Measurements from ENCODE around the gene BLM.

The BLM gene

DNA sequence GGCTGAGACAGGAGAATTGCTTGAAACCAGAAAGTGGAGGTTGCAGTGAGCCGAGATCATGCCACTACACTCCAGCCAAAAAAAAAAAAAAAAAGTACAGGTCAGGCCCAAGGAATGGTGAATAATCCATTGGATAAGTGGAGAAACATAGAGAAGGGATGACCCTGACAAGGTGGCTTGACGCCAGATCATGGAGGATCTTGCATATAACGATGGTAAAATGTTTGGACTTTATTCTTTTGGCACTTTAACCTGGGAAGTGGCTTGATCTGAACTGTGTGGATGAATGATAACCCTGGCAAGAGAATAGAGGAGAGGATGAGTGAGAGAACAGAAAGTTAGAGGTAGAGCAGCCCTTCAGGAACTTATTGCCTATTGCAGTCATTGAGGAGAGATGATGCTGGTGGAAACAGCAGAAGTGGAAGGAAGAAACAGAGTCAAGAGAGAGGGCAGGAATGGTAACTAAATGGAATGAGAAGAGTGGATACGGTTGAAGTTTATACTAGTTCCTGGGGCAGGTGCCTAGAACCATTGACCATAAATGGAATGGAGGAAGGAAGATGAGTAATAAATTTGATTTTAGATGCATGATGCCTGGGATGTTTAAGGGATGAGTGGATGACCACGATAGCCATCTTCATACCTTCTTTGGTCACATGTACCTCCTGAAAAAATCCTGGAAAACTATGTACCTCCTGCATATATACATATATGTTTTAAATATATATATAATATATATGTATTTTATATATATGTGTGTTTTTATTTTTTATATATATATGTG lies 57.8 kb downstream of the BLM start:
- no peak overlapping the region for H3K27ac ChIP-seq
- TF ChIP-seq ZFX (IDR thresholded peaks at IDR 0.05; ENCODE audit: borderline replicate concordance), result no peak
- TF ChIP-seq, protein P1, sequence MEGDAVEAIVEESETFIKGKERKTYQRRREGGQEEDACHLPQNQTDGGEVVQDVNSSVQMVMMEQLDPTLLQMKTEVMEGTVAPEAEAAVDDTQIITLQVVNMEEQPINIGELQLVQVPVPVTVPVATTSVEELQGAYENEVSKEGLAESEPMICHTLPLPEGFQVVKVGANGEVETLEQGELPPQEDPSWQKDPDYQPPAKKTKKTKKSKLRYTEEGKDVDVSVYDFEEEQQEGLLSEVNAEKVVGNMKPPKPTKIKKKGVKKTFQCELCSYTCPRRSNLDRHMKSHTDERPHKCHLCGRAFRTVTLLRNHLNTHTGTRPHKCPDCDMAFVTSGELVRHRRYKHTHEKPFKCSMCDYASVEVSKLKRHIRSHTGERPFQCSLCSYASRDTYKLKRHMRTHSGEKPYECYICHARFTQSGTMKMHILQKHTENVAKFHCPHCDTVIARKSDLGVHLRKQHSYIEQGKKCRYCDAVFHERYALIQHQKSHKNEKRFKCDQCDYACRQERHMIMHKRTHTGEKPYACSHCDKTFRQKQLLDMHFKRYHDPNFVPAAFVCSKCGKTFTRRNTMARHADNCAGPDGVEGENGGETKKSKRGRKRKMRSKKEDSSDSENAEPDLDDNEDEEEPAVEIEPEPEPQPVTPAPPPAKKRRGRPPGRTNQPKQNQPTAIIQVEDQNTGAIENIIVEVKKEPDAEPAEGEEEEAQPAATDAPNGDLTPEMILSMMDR (IDR thresholded peaks at IDR 0.05), result no peak

DNA sequence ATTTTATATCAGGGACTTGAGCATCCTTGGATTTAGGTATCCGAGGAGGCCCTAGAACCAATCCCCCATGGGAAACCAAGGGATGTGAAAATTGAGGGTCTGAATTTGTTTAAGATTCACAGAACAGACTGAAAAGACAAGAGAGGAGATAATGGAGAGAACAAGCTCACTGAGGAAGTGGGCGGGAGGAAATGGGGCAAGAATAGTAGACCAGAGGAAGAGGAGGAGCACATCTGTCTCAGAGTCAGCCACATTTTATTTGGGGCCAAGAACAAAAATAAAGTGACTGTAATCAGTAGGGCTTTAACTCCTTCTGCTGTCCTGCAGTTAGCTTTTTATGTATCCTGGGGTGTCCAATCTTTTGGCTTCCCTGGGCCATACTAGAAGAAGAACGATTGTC lies 63.8 kb downstream of the BLM start:
- no peak overlapping the region for H3K27ac ChIP-seq
- no peak for TF ChIP-seq ZFX (IDR thresholded peaks at IDR 0.05; ENCODE audit: borderline replicate concordance)
- TF ChIP-seq, protein P1 (IDR thresholded peaks at IDR 0.05), result no peak

DNA sequence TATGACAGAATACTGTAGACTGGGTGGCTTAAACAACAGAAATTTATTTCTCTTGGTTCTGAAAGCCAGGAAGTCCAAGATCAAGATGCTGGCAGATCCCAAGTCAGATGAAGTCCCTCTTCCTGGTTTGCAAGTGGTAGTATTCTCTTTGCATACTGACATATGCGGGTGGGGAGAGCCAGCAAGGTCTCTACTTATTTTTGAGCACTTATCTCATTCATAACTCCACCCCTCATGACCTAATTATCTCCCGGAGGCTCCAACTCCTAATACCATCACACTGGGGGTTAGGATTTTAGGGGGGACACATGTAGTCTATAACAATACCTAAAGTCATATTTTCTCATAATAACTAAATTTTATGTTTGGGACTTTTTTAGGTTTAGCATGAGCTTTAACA lies 65.3 kb downstream of the BLM start:
- TF ChIP-seq, protein P1 (IDR thresholded peaks at IDR 0.05), result no peak
- TF ChIP-seq ZFX (IDR thresholded peaks at IDR 0.05; ENCODE audit: borderline replicate concordance), result no peak
- no peak overlapping the region for H3K27ac ChIP-seq

DNA sequence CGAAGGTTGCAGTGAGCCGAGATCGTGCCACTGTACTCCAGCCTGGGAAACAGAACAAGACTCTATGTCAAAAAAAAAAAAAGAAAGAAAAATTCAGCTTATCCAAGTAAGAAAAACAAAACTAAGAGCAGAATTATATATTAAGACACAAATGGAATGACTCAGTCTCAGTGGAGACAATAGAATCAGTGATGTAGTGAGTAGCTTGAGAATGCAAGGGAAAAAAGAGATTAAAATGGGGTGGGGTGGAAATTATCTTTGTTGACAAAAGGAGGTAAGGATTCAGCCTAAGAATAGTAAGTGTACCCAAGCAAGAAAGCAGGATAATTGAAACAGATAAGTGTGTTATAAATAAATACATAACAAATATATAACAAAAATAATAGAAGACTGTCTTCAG lies 70.7 kb downstream of the BLM start:
- no peak for TF ChIP-seq ZFX (IDR thresholded peaks at IDR 0.05; ENCODE audit: borderline replicate concordance)
- TF ChIP-seq, protein P1 (IDR thresholded peaks at IDR 0.05), result no peak
- H3K27ac ChIP-seq, result no peak overlapping the region

DNA sequence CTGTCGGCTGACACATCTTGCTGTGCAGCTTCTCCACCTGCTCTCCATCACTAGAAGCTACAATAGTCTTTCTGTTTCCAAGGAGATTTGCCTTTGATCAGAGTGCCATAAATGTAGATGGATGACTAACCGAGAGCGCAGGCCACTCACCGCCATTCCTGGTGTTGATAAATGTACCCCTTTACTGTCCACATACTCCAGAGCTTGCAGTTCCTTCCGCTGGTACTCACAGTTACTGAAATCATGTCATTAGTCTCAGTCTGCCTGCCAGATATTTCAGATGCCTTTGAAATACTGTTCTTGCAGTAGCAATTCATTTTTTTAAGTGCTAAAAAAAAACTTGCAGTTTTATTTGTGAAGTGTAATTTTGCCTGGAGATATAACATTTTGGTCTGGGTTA lies 72.3 kb downstream of the BLM start:
- TF ChIP-seq, protein P1 (IDR thresholded peaks at IDR 0.05), result no peak
- TF ChIP-seq ZFX (IDR thresholded peaks at IDR 0.05; ENCODE audit: borderline replicate concordance), result no peak
- no peak overlapping the region for H3K27ac ChIP-seq

DNA sequence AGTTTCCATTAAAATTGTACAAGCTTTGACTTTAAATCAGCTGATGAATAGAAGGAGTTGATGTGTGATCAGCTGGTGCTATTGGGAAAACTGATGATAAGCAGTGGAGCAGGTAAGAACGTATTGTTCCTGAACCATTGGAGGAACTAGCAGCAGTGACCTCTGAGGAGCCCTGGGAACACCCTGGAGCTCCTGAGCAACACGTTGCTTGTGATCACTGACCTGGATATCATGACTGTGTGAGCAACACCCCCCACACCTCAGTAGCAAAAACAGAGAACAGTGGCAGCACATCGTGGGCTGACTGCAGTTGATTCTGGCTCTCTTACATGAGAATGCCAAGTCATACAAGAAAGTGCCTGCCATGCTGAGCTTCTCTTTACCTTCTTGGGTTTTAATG lies 72.9 kb downstream of the BLM start:
- TF ChIP-seq, protein P1 (IDR thresholded peaks at IDR 0.05), result no peak
- TF ChIP-seq ZFX (IDR thresholded peaks at IDR 0.05; ENCODE audit: borderline replicate concordance), result no peak
- no peak overlapping the region for H3K27ac ChIP-seq

DNA sequence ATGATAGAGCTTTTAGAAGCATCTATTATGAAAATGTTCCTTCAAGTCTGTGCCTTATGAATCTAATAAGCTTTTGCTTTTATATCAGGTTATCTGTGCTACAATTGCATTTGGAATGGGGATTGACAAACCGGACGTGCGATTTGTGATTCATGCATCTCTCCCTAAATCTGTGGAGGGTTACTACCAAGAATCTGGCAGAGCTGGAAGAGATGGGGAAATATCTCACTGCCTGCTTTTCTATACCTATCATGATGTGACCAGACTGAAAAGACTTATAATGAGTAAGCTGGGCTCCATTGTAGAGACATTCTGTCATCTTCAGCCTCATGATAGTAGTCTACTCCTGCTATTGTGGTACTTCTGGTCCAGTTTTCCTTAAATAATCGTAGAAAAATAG lies 73.4 kb downstream of the BLM start:
- no peak overlapping the region for H3K27ac ChIP-seq
- TF ChIP-seq, protein P1 (IDR thresholded peaks at IDR 0.05), result no peak
- no peak for TF ChIP-seq ZFX (IDR thresholded peaks at IDR 0.05; ENCODE audit: borderline replicate concordance)

Measured in 22Rv1 (cell line).